Kasumi-1 (cell line): ENCODE results near the gene CDR2.
"Not testable (repeated sequence)": the region's sequence is repeated elsewhere in the genome, so short reads cannot be mapped to it uniquely, and the experiment has no call there.

Source experiments
- DNase-seq, 2 experiments: peaks; one replicate each; lab custom pipeline; 2025; lab: John Stamatoyannopoulos, UW

The CDR2 gene

DNA sequence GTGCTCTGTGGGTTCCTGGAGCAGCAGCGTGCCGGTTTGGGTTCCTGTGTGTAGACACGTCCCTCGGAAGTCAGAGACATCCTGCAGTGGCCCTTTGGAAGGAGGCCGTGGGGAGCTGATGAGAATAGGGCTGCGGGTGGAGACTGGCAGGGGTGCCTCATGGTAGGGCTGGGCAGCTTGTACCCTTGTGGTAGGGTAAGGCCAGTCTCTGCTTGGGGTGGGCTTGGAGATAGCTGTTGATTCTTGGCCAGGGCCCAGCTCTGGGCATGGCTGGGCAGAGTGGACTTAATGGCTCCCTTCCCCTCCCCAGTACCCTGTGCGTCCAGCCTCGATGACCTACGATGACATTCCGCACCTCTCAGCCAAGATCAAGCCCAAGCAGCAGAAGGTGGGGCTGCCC is 66.6 kb downstream of the CDR2 start:
- no peak for DNase-seq

DNA sequence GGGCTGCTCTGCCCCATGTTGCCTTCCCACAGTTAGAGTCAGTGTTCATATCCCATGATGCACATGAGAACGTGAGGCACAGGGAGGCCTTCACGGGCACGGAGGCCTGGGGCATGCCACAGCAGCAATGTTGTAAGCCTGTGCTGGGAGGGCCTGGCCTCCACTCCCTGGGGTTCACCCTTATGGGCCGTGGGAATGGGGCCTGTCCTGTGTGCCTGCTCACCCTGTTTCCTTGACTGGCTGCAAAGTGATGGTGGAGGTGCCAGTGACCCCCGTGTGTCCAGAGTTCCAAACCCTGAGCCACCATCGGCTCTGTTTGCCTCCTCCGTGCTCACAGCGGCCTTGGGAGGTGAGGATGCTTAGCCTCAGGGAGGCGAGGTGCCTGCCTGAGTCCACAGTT is 67.6 kb downstream of the CDR2 start:
- DNase-seq: no peak

GRCh38 chr16:22304411-22304810 is 70.0 kb downstream of the CDR2 start:
- DNase-seq: no peak

- no peak for DNase-seq
Observed at GRCh38 chr16:22302776-22303363, 71.5 kb downstream of the CDR2 start.

DNA sequence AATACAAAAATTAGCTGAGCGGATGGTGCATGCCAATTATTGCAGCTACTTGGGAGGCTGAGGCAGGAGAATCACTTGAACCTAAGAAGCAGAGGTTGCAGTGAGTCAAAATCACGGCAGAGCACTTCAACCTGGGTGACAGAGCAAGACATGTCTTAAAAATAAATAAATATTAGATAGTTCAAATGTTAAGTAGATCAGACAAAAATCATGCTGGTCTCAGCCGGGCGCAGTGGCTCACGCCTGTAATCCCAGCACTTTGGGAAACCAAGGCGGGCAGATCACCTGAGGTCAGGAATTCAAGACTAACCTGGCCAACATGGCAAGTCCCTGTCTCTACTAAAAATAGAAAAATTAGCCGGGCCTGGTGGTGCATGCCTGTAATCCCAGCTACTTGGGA is 73.0 kb downstream of the CDR2 start:
- not testable (repeated sequence) for DNase-seq

- DNase-seq: peak; percentile 33 to 40
Observed at GRCh38 chr16:22300427-22301071, 73.9 kb downstream of the CDR2 start.

GRCh38 chr16:22299036-22299435 is 75.4 kb downstream of the CDR2 start:
- DNase-seq: no peak

DNA sequence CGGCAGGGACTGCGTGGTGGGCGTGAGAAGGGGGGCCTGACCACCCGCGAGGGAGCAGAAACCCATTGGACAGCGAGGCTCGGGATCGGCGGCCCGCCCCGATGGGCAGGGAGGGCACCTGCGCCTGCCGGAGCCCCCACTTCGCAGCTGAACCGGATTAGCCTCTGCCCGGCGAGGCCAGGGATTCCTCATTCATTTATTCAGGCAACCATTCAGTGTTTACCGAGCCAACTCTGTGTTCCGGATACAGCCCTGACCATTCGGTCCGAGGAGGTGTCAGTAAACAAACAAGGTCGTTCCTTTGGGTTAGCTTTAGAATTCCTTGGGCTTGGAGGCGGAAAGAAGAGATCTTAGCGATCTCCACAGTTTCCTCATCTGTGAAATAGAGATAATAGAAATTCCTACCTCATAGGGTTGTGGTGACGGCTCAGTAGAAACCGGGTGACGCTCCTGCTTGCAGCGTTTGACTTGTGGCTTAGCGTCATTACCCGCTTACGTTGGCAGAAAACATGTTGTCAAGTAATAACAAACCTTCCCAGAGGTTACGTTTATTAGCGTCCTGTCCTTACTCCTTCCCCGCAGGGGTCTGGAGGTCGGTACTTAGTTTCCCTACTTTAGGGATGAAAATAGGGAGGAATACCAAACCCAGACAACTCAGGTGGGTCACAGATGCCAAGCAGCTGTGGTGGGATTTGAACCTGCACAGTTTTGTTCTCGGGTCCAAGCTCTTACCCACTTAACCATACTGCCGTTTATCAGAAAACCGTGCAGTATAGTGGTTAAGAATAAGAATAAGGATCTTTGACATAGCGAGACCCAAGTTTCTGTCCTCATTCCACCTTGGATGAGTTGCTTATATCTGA is 76.3 kb downstream of the CDR2 start:
- DNase-seq: peak; percentile 48 to 57

DNA sequence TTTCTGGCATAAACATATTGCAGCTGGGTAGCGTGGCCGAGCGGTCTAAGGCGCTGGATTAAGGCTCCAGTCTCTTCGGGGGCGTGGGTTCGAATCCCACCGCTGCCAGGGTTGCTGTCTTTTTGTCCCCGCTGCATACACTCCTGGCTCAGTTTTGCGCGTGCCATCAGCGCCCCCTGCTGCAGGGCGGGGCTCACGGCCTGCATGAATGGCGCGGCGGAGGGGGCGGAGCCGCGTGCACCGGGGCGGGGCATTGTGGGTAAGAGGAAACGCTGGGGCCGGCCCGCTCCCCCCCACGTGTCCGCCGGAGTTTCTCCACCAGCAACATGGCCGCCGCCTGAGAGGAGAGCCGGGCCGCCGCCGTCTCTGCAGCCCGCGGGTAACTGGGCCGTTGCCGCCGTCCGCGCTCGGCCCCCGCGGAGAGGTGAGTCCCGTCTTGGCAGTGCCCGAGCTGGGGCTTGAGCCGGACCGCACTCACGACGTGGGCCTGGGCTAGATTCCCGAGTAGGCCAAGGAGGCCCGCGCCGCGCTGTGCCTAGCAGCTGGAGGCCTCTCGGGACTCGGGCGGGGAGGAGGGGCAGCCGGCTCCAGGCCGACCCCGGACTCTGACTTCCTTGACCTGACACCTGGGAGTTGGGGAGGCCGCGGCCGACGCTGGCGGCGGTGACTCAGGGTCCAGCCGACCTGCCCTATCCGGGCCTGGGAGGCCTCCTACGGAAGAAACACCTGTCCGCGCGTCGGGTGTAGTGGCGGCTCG is 77.1 kb downstream of the CDR2 start, which contains the start of gene POLR3E:
Gene POLR3E (plus strand): TSS at position 296 of the 757 bp plus-strand sequence. CDS start 5,560 bp downstream, outside the sequence.
- DNase-seq: peak; percentile 62 to 69

DNA sequence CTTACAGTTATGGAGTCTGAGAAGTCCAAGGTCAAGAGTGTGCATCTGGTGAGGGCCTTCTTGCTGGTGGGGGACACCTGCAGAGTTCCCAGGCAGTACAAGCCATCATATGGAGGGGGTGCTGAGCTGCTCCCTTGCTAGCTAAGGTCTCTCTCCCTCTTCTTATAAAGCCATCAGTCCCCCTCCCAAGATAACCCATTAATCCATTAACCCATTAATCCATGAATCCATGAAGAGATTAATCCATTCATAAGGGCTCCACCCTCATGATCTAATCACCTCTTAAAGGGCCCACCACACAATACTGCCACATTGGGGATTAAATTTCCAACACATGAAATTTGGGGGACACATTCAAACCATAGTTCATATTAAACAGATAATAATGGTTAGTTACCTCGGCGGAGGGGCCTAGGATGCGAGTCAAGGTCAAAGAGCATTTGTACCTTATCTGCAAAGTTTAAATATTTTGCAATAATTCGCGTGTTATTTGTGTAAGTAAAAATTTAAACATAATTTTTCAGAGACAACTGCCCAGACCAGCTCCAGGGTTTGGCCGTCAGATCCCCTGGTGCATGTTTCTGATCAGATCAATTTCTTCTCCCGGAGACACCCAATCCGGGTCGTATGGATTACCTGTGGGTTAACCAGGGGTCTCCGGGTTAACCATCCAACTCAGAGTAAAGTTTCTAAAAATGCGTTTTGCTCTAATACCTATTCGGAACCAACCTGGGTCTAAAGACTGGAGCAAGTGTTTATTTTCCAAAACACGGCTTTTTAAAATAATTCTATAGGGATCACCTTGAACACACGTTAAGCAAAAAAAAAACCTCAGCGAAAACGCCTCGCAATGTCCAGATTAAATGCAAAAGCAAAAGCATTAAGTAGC is 78.0 kb downstream of the CDR2 start:
- DNase-seq: no peak
